Measurements from ENCODE around the gene GPR156.

GRCh38 chr3:120244834-120245225 lies 40.2 kb downstream of the GPR156 start:
- no peak for TF ChIP-seq CTCF (IDR thresholded peaks at IDR 0.05)
- TF ChIP-seq POLR2A (IDR thresholded peaks at IDR 0.05), result no peak
- TF ChIP-seq POLR2AphosphoS5 (IDR thresholded peaks at IDR 0.05), result no peak
- TF ChIP-seq EP300 (IDR thresholded peaks at IDR 0.05), result no peak
